NB4 (cell line): ENCODE data around the gene DSCAM.

Experiments used
- DNase-seq: peaks from one replicate; pipeline ENCODE4 v3.0.0; 2010; ENCODE audit warnings: low read depth
- H3K4me3 ChIP-seq: one replicate; pipeline ENCODE4 v1.5.1; 2011; ENCODE audit warnings: mild to moderate bottlenecking, low read depth, low read length, moderate library complexity
- CTCF ChIP-seq: IDR thresholded peaks from one replicate; pipeline ENCODE4 v1.5.1; 2012; ENCODE audit warnings: low read depth, low read length
- MAX ChIP-seq: IDR thresholded peaks from 2 replicates; pipeline ENCODE4 v1.6.1; 2011; ENCODE audit warnings: low read depth, low read length
- MYC ChIP-seq: IDR thresholded peaks from 2 replicates; pipeline ENCODE4 v1.6.1; 2011; ENCODE audit warnings: low read depth, low read length
- POLR2A ChIP-seq: IDR thresholded peaks from 2 replicates; pipeline ENCODE4 v1.6.1; 2011; ENCODE audit warnings: mild to moderate bottlenecking; ENCODE audit not compliant: insufficient read length; ENCODE audit errors: extremely low read depth

Gene DSCAM

DNA sequence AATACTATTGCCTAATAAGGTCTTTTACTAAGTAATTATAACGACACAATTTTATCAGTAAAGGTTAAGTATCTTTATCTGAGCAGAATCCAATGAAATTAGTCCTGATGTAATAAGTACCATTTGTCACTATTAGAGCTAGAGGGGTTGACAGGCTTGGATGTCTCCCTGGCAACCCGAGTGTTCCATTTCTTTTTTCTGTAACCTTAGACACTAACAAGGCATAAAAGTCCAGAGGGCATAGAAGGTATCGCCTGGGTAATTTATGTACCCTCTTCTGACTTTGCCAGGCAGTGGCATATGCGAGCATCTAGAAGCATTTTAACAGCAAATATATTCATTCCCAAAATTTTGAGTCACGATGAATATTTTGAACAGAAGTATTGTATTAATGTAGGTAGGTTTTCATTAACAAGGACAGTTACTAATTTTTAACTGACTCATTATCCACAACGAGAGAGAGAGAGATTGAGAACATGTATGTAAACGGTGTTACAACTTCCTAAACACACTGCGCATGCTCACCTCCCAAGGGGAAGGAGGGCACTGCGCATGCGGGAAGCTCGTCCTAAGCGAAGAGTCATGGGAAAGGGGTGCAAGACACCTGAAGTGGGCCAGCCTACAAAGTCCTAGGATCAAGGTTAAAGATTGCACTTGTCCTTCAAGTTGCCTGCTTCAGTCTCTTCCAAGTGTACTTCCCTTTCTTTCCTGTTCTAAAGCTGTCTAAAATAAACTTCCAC, 423.9 kb downstream of the DSCAM start:
- H3K4me3 ChIP-seq: no peak overlapping the region
- no peak for DNase-seq
- no peak for TF ChIP-seq MYC
- TF ChIP-seq MAX: no peak
- TF ChIP-seq CTCF: no peak
- TF ChIP-seq POLR2A: no peak

DNA sequence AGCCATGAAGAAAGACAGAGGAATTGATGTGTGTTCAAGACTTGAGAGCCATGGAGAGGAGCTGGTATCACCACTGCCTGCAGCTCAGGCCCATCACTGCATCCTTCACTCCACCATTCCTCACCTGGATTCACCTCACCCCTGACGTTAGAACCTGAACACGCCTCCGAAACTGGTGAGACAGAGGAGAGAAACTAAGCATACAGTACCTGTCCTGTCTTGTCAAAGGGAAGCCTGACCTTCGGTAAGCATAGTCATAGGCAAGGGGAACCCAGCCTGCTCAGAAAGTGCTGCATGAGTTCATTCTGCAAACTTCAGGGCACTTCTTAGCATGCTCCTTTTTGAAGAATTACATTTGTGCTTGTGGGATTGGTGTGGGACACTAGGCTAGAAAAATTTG, 425.8 kb downstream of the DSCAM start:
- TF ChIP-seq CTCF (no peak), POLR2A (no peak), MYC (no peak), MAX (no peak)
- no peak overlapping the region for H3K4me3 ChIP-seq
- no peak for DNase-seq

DNA sequence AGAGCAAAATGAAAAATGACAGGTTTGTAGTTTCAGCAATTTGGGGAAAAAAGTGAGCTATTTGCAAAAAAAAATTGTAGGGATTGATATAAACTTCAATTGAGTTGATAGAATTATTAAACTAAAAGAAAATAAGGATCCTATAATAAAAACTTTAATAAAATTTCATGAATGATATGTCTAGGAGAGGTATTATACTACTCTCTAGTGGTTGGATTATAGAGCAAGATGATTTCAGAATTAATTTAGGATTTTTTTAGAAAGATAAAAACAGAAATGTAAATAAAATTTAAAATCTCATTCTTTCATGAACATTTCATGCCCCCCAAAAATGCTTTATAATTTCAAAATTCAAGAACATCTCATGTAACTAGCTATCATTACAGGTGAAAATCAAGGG, 430.4 kb downstream of the DSCAM start:
- TF ChIP-seq POLR2A (no peak), MAX (no peak), CTCF (no peak), MYC (no peak)
- no peak for DNase-seq
- H3K4me3 ChIP-seq: no peak overlapping the region

DNA sequence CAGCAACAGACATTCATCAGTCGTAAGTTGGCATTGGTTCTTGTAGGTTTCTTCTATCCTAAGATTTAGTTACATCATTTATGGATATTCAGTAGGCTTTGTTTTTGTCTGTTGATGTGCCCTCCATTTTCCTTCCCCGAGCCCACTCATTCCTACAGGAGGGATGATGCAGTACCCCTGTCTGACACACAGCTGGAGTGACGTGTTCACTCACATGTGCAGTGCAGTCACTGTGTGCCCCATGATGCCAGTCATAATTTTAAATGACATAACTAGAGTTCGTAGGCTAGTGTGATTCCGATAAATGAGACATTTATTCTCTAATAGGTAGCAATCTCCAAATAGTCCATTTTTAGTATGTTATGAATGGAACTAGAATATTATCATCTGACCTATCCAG, 438.4 kb downstream of the DSCAM start:
- TF ChIP-seq POLR2A (no peak), CTCF (no peak), MAX (no peak), MYC (no peak)
- DNase-seq: no peak
- H3K4me3 ChIP-seq: no peak overlapping the region

DNA sequence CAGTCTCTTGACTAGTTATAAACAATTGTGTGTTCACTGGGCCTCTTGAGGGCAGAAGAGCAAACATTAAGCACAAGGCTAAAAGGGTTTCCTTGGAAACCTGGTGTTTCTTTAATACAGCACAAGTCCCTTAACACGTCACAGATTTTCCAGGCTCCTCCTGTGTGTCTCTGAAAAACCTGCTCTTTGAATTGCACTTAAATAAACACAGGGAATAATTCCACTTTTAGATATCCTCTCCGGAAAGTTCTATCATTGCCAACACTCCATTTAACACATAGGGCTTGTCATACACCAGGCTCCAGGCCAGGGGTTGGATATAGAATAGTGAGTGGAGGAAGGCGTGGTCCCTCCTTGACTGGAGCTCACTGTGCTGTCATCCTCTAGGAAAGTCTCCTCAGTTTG, 442.6 kb downstream of the DSCAM start:
- no peak overlapping the region for H3K4me3 ChIP-seq
- no peak for DNase-seq

More for the DNA sequence above, 442.6 kb downstream of the DSCAM start:
- TF ChIP-seq MYC: no peak
- no peak for TF ChIP-seq POLR2A
- no peak for TF ChIP-seq MAX
- no peak for TF ChIP-seq CTCF
